Activated T-cell treated with anti-CD3 and anti-CD28 coated beads for 24 hours (primary cell): Measurements from ENCODE around the gene SMLR1.
A peak's percentile ranks its signal among the peaks of the same experiment; 100 is the strongest.

ENCODE experiments used
- DNase-seq: peaks from one replicate; pipeline ENCODE4 v3.0.0-alpha.2; 2020; ENCODE audit warnings: low read depth

Gene SMLR1

GRCh38 chr6:130852844-130853554, 25.8 kb downstream of the SMLR1 start:
- no peak for DNase-seq

GRCh38 chr6:130853555-130854183, 26.5 kb downstream of the SMLR1 start:
- DNase-seq: no peak

GRCh38 chr6:130858054-130858453, 30.8 kb downstream of the SMLR1 start:
- DNase-seq: no peak

GRCh38 chr6:130858498-130859160, 31.4 kb downstream of the SMLR1 start:
- no peak for DNase-seq

DNA sequence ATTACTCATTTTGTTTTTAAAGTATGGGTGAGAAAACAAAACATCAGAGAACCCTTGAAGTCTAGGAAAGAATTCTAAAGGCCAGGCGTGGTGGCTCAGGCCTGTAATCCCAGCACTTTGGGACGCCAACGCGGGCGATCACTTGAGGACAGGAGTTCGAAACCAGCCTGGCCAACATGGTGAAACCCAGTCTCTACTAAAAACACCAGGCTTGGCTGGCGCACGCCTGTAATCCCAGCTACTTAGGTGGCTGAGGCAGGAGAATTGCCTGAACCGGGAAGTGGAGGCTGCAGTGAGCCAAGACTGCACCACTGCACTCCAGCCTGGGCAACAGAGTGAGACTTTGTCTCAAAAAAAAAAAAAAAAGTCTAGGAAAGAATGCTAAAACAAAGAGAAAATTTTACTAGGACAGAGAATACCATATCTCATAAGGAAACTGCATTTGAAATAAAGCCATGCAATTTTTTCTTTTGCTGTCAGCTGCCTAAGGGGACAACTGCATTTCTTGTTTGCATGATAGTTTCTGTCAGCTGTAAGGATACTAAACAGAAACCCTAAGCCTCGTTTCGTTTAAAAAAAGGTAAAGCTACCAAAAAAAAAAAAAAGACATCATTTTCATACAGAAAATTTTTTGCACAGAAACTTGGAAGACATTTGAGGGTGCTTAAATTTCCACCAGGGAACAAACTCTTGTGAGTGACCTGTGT, 32.1 kb downstream of the SMLR1 start:
- no peak for DNase-seq

GRCh38 chr6:130862370-130862769, 35.2 kb downstream of the SMLR1 start:
- no peak for DNase-seq

GRCh38 chr6:130863415-130864230, 36.4 kb downstream of the SMLR1 start:
- DNase-seq: no peak

- no peak for DNase-seq
Observed at GRCh38 chr6:130864344-130864743, 37.1 kb downstream of the SMLR1 start.

- no peak for DNase-seq
Observed at GRCh38 chr6:130865793-130866192, 38.6 kb downstream of the SMLR1 start.

- DNase-seq: no peak
Observed at GRCh38 chr6:130869681-130870080, 42.5 kb downstream of the SMLR1 start.

GRCh38 chr6:130870179-130870880, 43.1 kb downstream of the SMLR1 start:
- no peak for DNase-seq

GRCh38 chr6:130872250-130873095, 45.3 kb downstream of the SMLR1 start:
- peak; percentile 52 for DNase-seq

- DNase-seq: no peak
Observed at GRCh38 chr6:130873746-130874145, 46.5 kb downstream of the SMLR1 start.

- no peak for DNase-seq
Observed at GRCh38 chr6:130879826-130880225, 52.6 kb downstream of the SMLR1 start.

DNA sequence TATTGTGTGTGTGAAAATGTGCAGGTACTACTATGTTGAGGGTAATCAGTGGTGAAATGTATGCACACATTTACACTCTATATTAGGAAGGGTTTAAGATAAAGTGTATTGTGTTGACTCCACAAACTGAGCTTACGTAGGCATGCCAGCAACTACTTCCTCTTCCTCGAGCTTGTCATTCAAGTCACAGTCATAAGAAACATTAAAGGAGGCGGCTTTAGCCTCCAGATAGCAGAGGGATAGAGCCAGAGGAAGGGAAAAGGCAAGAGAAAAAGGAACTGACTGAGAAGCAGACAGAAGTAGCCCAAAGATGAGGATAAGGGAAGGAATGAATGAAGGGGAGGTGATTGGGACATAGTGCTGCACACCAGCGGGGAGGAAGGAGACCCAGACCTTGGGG, 55.2 kb downstream of the SMLR1 start:
- no peak for DNase-seq

GRCh38 chr6:130885392-130886192, 58.4 kb downstream of the SMLR1 start:
- peak; percentile 68 for DNase-seq
